ENCODE data around the gene MAPK8. TPM values are rescaled to one million over a fixed set of nuclear protein-coding genes. Genes with fewer than 3 reads are reported as not detected.

The MAPK8 gene
- total and polyA plus RNA-seq, 9 of the 15 experiments (the other 6 are each of a cell fraction or from before 2014, with no cell fraction given), result 6.4 to 159 (median 71.0) TPM

DNA sequence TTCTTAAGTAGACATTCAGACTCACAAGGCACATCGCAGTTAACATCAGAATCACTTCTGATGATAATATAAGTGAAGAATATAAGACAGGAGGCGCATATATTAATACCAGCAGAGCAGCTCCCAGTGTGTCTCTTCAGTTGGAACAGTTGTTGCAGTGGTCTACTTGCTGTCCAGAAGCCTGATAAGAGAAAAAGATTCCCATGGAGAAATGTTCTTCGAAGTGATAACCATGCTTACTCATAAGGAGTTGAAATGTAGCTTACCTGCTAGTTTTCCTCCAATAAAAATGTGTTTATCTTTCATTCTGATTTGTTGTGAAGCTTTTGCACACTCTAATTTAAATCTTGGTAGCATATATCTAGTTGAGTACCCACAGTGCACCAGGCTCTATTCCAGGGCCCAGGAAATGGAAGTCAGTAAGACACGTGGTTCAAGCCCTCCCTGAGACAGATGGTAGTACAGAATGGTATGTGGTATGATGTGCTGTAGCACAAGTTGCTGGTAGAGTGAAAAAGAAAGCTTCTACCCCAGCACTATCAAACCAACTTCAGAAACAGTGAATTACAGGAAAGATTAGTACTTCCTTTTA lies 124.0 kb downstream of the MAPK8 start (continued):
- TF ChIP-seq E2F6 (IDR thresholded peaks at IDR 0.05; ENCODE audit: borderline replicate concordance in 1 of 2, extremely low read depth in 1 of 2, insufficient read depth in 1 of 2, insufficient read length in 1 of 2, low read depth in 1 of 2, low read length in 1 of 2, poor library complexity in 1 of 2, severe bottlenecking in 1 of 2) (peak in 1 of 2 experiments; percentile 37), RB1 (IDR thresholded peaks at IDR 0.05; ENCODE audit: low read depth) (no peak), MYNN (IDR thresholded peaks at IDR 0.05) (no peak), MYNN (CRISPR knock-in tag; IDR thresholded peaks at IDR 0.05) (no peak), ZNF668 (CRISPR knock-in tag; IDR thresholded peaks at IDR 0.05) (no peak), SMAD3 (CRISPR knock-in tag; conservative IDR thresholded peaks at IDR 0.05) (peak; percentile 60; the same call in 1 of the 2 replicates), ZNF41 (CRISPR knock-in tag; conservative IDR thresholded peaks at IDR 0.05) (0 out of 2 replicates have a peak, but pooled peaks have one; percentile 15), CAMTA2 (CRISPR knock-in tag; conservative IDR thresholded peaks at IDR 0.05) (no peak), PURB (CRISPR knock-in tag; IDR thresholded peaks at IDR 0.05; ENCODE audit: low read depth) (no peak), CXXC5 (CRISPR knock-in tag; IDR thresholded peaks at IDR 0.05) (peak; percentile 41), CCNT2 (IDR thresholded peaks at IDR 0.05; ENCODE audit: borderline replicate concordance, extremely low read depth, insufficient read length, low read depth, low read length) (no peak), TAF7 (tag; IDR thresholded peaks at IDR 0.05) (no peak), ZNF146 (CRISPR knock-in tag; IDR thresholded peaks at IDR 0.05; ENCODE audit: unreplicated experiment) (no peak), ZNF778 (CRISPR knock-in tag; IDR thresholded peaks at IDR 0.05) (no peak), ZSCAN32 (CRISPR knock-in tag; IDR thresholded peaks at IDR 0.05) (no peak)
- TF ChIP-seq, protein P1, sequence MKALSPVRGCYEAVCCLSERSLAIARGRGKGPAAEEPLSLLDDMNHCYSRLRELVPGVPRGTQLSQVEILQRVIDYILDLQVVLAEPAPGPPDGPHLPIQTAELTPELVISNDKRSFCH (CRISPR knock-in tag; IDR thresholded peaks at IDR 0.05), result no peak
- TF ChIP-seq, protein P1 (tag; IDR thresholded peaks at IDR 0.05), result peak; percentile 59; the same call in 1 of the 2 replicates
- TF ChIP-seq, protein P2, sequence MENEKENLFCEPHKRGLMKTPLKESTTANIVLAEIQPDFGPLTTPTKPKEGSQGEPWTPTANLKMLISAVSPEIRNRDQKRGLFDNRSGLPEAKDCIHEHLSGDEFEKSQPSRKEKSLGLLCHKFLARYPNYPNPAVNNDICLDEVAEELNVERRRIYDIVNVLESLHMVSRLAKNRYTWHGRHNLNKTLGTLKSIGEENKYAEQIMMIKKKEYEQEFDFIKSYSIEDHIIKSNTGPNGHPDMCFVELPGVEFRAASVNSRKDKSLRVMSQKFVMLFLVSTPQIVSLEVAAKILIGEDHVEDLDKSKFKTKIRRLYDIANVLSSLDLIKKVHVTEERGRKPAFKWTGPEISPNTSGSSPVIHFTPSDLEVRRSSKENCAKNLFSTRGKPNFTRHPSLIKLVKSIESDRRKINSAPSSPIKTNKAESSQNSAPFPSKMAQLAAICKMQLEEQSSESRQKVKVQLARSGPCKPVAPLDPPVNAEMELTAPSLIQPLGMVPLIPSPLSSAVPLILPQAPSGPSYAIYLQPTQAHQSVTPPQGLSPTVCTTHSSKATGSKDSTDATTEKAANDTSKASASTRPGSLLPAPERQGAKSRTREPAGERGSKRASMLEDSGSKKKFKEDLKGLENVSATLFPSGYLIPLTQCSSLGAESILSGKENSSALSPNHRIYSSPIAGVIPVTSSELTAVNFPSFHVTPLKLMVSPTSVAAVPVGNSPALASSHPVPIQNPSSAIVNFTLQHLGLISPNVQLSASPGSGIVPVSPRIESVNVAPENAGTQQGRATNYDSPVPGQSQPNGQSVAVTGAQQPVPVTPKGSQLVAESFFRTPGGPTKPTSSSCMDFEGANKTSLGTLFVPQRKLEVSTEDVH (IDR thresholded peaks at IDR 0.05; ENCODE audit: low read depth, partially characterized antibody), result no peak
- TF ChIP-seq, protein P3, sequence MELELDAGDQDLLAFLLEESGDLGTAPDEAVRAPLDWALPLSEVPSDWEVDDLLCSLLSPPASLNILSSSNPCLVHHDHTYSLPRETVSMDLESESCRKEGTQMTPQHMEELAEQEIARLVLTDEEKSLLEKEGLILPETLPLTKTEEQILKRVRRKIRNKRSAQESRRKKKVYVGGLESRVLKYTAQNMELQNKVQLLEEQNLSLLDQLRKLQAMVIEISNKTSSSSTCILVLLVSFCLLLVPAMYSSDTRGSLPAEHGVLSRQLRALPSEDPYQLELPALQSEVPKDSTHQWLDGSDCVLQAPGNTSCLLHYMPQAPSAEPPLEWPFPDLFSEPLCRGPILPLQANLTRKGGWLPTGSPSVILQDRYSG (tag; conservative IDR thresholded peaks at IDR 0.05; ENCODE audit: low read depth), result 0 out of 2 replicates have a peak, but pooled peaks have one; percentile 9

All from K562 (cell line).